Measurements from ENCODE around the gene AMIGO2.

AMIGO2 gene

GRCh38 chr12:47028981-47029708 is 50.6 kb downstream of the AMIGO2 start:
- DNase-seq (ENCODE audit: extremely low read depth, low read depth): no peak
- TF ChIP-seq, protein P1, sequence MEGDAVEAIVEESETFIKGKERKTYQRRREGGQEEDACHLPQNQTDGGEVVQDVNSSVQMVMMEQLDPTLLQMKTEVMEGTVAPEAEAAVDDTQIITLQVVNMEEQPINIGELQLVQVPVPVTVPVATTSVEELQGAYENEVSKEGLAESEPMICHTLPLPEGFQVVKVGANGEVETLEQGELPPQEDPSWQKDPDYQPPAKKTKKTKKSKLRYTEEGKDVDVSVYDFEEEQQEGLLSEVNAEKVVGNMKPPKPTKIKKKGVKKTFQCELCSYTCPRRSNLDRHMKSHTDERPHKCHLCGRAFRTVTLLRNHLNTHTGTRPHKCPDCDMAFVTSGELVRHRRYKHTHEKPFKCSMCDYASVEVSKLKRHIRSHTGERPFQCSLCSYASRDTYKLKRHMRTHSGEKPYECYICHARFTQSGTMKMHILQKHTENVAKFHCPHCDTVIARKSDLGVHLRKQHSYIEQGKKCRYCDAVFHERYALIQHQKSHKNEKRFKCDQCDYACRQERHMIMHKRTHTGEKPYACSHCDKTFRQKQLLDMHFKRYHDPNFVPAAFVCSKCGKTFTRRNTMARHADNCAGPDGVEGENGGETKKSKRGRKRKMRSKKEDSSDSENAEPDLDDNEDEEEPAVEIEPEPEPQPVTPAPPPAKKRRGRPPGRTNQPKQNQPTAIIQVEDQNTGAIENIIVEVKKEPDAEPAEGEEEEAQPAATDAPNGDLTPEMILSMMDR (IDR thresholded peaks at IDR 0.05; ENCODE audit: low read depth, low read length): no peak

DNA sequence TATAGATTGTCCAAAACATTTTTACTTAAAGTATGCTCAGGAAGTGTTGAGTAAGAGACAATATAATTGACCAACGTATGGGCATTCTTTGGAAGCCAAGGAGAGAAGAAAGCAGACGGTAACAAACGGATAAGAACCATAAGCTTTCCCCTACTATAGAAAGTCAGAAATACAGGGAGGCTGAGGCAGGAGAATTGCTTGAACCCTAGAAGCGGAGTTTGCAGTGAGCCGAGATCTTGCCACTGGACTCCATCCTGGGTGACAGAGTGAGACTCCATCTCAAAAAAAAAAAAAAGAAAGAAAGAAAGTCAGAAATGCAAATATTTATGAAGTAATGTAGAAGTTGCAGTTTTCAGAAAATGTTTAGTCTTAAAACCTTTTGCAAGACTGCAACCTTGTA is 51.6 kb downstream of the AMIGO2 start:
- TF ChIP-seq, protein P1 (IDR thresholded peaks at IDR 0.05; ENCODE audit: low read depth, low read length): no peak

More for the DNA sequence above, 51.6 kb downstream of the AMIGO2 start:
- DNase-seq (ENCODE audit: extremely low read depth, low read depth): no peak
